HCT116 (cell line): ENCODE measurements around the gene GOLGA5. TPM values are rescaled to one million over a fixed set of nuclear protein-coding genes. Genes with fewer than 3 reads are reported as not detected.

Experiments
- ATAC-seq: fragments of 200-7000 bp; cut with Tn5 transposase; 2 replicates; pipeline ENCODE4 v1.9.1; 2020; ENCODE audit warnings: mild to moderate bottlenecking, moderate library complexity
- Bru-seq: library from RNA; stranded (reverse); fragments of 400-500 nt; gene quantifications from one replicate; lab custom pipeline; 2021; lab: Mats Ljungman, UMichigan
- BruChase-seq, 2 experiments: library from RNA; stranded (reverse); fragments of 400-500 nt; gene quantifications; one replicate each; lab custom pipeline; 2021; lab: Mats Ljungman, UMichigan
- BruUV-seq: library from RNA; stranded (reverse); fragments of 400-500 nt; replicated peaks from 2 replicates; lab custom pipeline; 2021; lab: Mats Ljungman, UMichigan
- CTCF ChIA-PET: fragments of 300-600 bp; sonication (Branson Sonifier 250); formaldehyde crosslinking; loops from one replicate; lab custom pipeline; 2021; ENCODE audit warnings: antibody characterized with exemption; lab: Charles Lee
- POLR2A ChIA-PET: fragments of 300-600, 350-600 bp; sonication (Branson Sonifier 250); formaldehyde crosslinking; loops from one replicate; lab custom pipeline; 2021; ENCODE audit warnings: antibody characterized with exemption; lab: Charles Lee
- RAD21 ChIA-PET, 2 experiments: fragments of 300-600 bp; sonication (Branson Sonifier 250); formaldehyde crosslinking; loops; one replicate each; lab custom pipeline; 2023; ENCODE audit warnings: low total read pairs in 2 of 2; ENCODE audit not compliant: uncharacterized antibody in 2 of 2, unreplicated experiment in 2 of 2, low non-redundant PET in 1 of 2; lab: Charles Lee
- DNase-seq: peaks from one replicate; pipeline ENCODE4 v3.0.0-alpha.2; 2010; ENCODE audit warnings: low read depth, low spot score
- H2AFZ ChIP-seq: fragments of 200-600 bp; shearing (Covaris generic), sonication (generic); 2 replicates; pipeline ENCODE4 v1.6.1; 2017; ENCODE audit warnings: low read depth, mixed run types, mixed read lengths, antibody characterized with exemption, low read length; ENCODE audit not compliant: poor library complexity, severe bottlenecking
- H3K27ac ChIP-seq: 2 replicates; pipeline ENCODE4 v1.5.1; 2012; ENCODE audit warnings: low read depth, low read length
- H3K27me3 ChIP-seq: fragments of 200-600 bp; sonication (generic); 2 replicates; pipeline ENCODE4 v1.6.1; 2016; ENCODE audit warnings: mixed run types, low read length, mixed read lengths; ENCODE audit not compliant: insufficient read depth
- H3K36me3 ChIP-seq, 2 experiments: fragments of 200-500 bp in 1 of 2; fragments of 200-600 bp in 1 of 2; sonication (Bioruptor generic) in 1 of 2; sonication (generic) in 1 of 2; 2 replicates each; pipeline versions ENCODE4 v1.5.1 to v1.6.1; 2014 to 2016; ENCODE audit warnings: low read length in 2 of 2, inconsistent platforms in 1 of 2, mixed read lengths in 1 of 2, mixed run types in 1 of 2; ENCODE audit not compliant: insufficient read depth in 2 of 2, control insufficient read depth in 1 of 2
- H3K4me1 ChIP-seq, 2 experiments: fragments of 200-600 bp in 1 of 2; sonication (generic) in 1 of 2; 2 replicates each; pipeline versions ENCODE4 v1.5.1 to v1.6.1; 2012 to 2017; ENCODE audit warnings: low read length in 2 of 2, inconsistent platforms in 1 of 2, mild to moderate bottlenecking in 1 of 2, mixed read lengths in 1 of 2, mixed run types in 1 of 2, moderate library complexity in 1 of 2; ENCODE audit not compliant: insufficient read depth in 2 of 2, control insufficient read depth in 1 of 2
- H3K4me2 ChIP-seq: fragments of 200-600 bp; sonication (generic); 2 replicates; pipeline ENCODE4 v1.6.1; 2017; ENCODE audit warnings: mixed run types, low read length, mixed read lengths
- H3K4me3 ChIP-seq, 2 experiments: fragments of 200-600 bp in 1 of 2; sonication (generic) in 1 of 2; replicated peaks in 1 of 2; 2 replicates each; pipeline ENCODE4 v1.5.1; 2011 to 2016; ENCODE audit warnings: low read length in 2 of 2, control low read depth in 1 of 2, low read depth in 1 of 2, mild to moderate bottlenecking in 1 of 2, mixed read lengths in 1 of 2, mixed run types in 1 of 2
- H3K79me2 ChIP-seq: fragments of 200-600 bp; sonication (generic); 2 replicates; pipeline ENCODE4 v1.6.1; 2017; ENCODE audit warnings: mild to moderate bottlenecking, mixed run types, low read length, moderate library complexity, mixed read lengths; ENCODE audit not compliant: insufficient read depth
- H3K9ac ChIP-seq: fragments of 200-600 bp; sonication (generic); 2 replicates; pipeline ENCODE4 v1.6.1; 2016; ENCODE audit warnings: low read length, mixed read lengths
- H3K9me2 ChIP-seq: fragments of 200-600 bp; sonication (generic), shearing (Covaris generic); 2 replicates; pipeline ENCODE4 v1.6.1; 2017; ENCODE audit warnings: mixed run types, mild to moderate bottlenecking, moderate library complexity; ENCODE audit not compliant: insufficient read depth
- H3K9me3 ChIP-seq, 2 experiments: fragments of 200-500 bp in 1 of 2; fragments of 200-600 bp in 1 of 2; sonication (Bioruptor generic) in 1 of 2; sonication (generic) in 1 of 2; 2 replicates each; pipeline ENCODE4 v1.6.1; 2014 to 2017; ENCODE audit warnings: low read length in 2 of 2, mixed read lengths in 2 of 2, inconsistent platforms in 1 of 2, low read depth in 1 of 2, mild to moderate bottlenecking in 1 of 2, mixed run types in 1 of 2, moderate library complexity in 1 of 2; ENCODE audit not compliant: control insufficient read depth in 1 of 2, insufficient read depth in 1 of 2
- H4K20me1 ChIP-seq: fragments of 200-600 bp; sonication (generic), shearing (Covaris generic); 2 replicates; pipeline ENCODE4 v1.6.1; 2017; ENCODE audit warnings: mixed run types, mild to moderate bottlenecking, moderate library complexity; ENCODE audit not compliant: insufficient read depth
- CEBPB ChIP-seq: IDR thresholded peaks from 2 replicates; pipeline ENCODE4 v1.6.1; 2012; ENCODE audit warnings: low read depth
- ELF1 ChIP-seq: IDR thresholded peaks from 2 replicates; pipeline ENCODE4 v1.6.1; 2012; ENCODE audit warnings: low read depth, borderline replicate concordance
- EZH2 ChIP-seq: fragments of 200-600 bp; sonication (generic); IDR thresholded peaks from 2 replicates; pipeline ENCODE4 v1.6.1; 2017; ENCODE audit warnings: antibody characterized with exemption, mixed run types
- EZH2phosphoT487 ChIP-seq: fragments of 200-600 bp; IDR thresholded peaks from 2 replicates; pipeline ENCODE4 v1.6.1; 2018; ENCODE audit warnings: antibody characterized with exemption, borderline replicate concordance
- FOSL1 ChIP-seq: IDR thresholded peaks from 2 replicates; pipeline ENCODE4 v1.6.1; 2012; ENCODE audit warnings: low read depth
- JUND ChIP-seq: IDR thresholded peaks from 2 replicates; pipeline ENCODE4 v1.6.1; 2012
- POLR2A ChIP-seq: IDR thresholded peaks from 2 replicates; pipeline ENCODE4 v1.7.0; 2011; ENCODE audit warnings: borderline replicate concordance; ENCODE audit not compliant: insufficient read depth, insufficient read length; ENCODE audit errors: extremely low read depth
- POLR2AphosphoS5 ChIP-seq: IDR thresholded peaks from 2 replicates; pipeline ENCODE4 v1.6.1; 2011; ENCODE audit warnings: mild to moderate bottlenecking, low read depth, low read length, moderate library complexity
- RAD21 ChIP-seq: IDR thresholded peaks from 2 replicates; pipeline ENCODE4 v1.6.1; 2012; ENCODE audit warnings: low read depth, mild to moderate bottlenecking
- SP1 ChIP-seq: IDR thresholded peaks from 2 replicates; pipeline ENCODE4 v1.6.1; 2012; ENCODE audit warnings: low read depth
- TCF7L2 ChIP-seq: IDR thresholded peaks from 2 replicates; pipeline ENCODE4 v1.7.0; 2011; ENCODE audit warnings: borderline replicate concordance, inconsistent platforms; ENCODE audit not compliant: insufficient read depth, insufficient read length; ENCODE audit errors: extremely low read depth
- YY1 ChIP-seq: IDR thresholded peaks from 2 replicates; pipeline ENCODE4 v1.6.1; 2011; ENCODE audit warnings: low read length, low read depth, moderate library complexity, mild to moderate bottlenecking; ENCODE audit not compliant: insufficient replicate concordance; ENCODE audit errors: extremely low read depth
- ZFX ChIP-seq: fragments of 450-650 bp; IDR thresholded peaks from 2 replicates; pipeline ENCODE4 v1.6.1; 2017
- ZNF274 ChIP-seq: fragments of 200-500 bp; sonication (Bioruptor generic); IDR thresholded peaks from 2 replicates; pipeline ENCODE4 v1.6.1; 2014; ENCODE audit warnings: mild to moderate bottlenecking, low read depth, low read length, inconsistent platforms
- intact Hi-C: fragments of 100-400 bp; cut with micrococcal nuclease; formaldehyde crosslinking; loops from 2 replicates; pipeline ENCODE4 v1.10.0; 2022
- long read RNA-seq: library from polyadenylated mRNA; unstranded; transcript quantifications from one replicate; pipeline ENCODE4 v2.0.0, GENCODE V29; 2021; ENCODE audit not compliant: unreplicated experiment
- polyA plus RNA-seq: library from polyadenylated mRNA; unstranded; fragments of >200 nt; gene quantifications from 2 replicates; pipeline ENCODE4 v1.2.1, GENCODE V29; 2012; ENCODE audit warnings: missing spikeins
- total RNA-seq: library from RNA; stranded (reverse); gene quantifications from one replicate; pipeline ENCODE4 v1.2.1, GENCODE V29; 2021; ENCODE audit not compliant: unreplicated experiment
- TF ChIP-seq, protein P1 (sequence below), 3 experiments: fragments of 200-600 bp in 1 of 3; sonication (generic) in 1 of 3; IDR thresholded peaks in 2 of 3; conservative IDR thresholded peaks in 1 of 3; 2 replicates each; pipeline ENCODE4 v1.5.1; 2012 to 2017; ENCODE audit warnings: low read depth in 2 of 3, low read length in 2 of 3, antibody characterized with exemption in 1 of 3, borderline replicate concordance in 1 of 3, control low read depth in 1 of 3, mild to moderate bottlenecking in 1 of 3, mixed read lengths in 1 of 3, mixed run types in 1 of 3, moderate library complexity in 1 of 3; ENCODE audit not compliant: insufficient read depth in 1 of 3
- TF ChIP-seq, protein P2 (sequence below): IDR thresholded peaks from 2 replicates; pipeline ENCODE4 v1.6.1; 2012
- TF ChIP-seq, protein P3 (sequence below): IDR thresholded peaks from 2 replicates; pipeline ENCODE4 v1.6.1; 2012

GOLGA5 gene, protein sequence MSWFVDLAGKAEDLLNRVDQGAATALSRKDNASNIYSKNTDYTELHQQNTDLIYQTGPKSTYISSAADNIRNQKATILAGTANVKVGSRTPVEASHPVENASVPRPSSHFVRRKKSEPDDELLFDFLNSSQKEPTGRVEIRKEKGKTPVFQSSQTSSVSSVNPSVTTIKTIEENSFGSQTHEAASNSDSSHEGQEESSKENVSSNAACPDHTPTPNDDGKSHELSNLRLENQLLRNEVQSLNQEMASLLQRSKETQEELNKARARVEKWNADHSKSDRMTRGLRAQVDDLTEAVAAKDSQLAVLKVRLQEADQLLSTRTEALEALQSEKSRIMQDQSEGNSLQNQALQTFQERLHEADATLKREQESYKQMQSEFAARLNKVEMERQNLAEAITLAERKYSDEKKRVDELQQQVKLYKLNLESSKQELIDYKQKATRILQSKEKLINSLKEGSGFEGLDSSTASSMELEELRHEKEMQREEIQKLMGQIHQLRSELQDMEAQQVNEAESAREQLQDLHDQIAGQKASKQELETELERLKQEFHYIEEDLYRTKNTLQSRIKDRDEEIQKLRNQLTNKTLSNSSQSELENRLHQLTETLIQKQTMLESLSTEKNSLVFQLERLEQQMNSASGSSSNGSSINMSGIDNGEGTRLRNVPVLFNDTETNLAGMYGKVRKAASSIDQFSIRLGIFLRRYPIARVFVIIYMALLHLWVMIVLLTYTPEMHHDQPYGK
- 24.4 TPM for total RNA-seq
- polyA plus RNA-seq, result 14.3 and 15.9 TPM in 2 replicates
- percentile 79 among the genes with signal in this experiment for Bru-seq, nascent RNA
- BruChase-seq, experiment 1, labeled RNA remaining after a 6-hour chase, result percentile 68 among the genes with signal in this experiment
- percentile 70 among the genes with signal in this experiment for BruChase-seq, experiment 2, labeled RNA remaining after a 2-hour chase
- long read RNA-seq, transcript GOLGA5-201 (13 exons, 2,969 nt), result major isoform, 57 of 75 reads
- long read RNA-seq, partial matches to known transcripts, result 4 of 75 reads
- long read RNA-seq, other reads (novel, unspliced or antisense), result 14 of 75 reads

DNA sequence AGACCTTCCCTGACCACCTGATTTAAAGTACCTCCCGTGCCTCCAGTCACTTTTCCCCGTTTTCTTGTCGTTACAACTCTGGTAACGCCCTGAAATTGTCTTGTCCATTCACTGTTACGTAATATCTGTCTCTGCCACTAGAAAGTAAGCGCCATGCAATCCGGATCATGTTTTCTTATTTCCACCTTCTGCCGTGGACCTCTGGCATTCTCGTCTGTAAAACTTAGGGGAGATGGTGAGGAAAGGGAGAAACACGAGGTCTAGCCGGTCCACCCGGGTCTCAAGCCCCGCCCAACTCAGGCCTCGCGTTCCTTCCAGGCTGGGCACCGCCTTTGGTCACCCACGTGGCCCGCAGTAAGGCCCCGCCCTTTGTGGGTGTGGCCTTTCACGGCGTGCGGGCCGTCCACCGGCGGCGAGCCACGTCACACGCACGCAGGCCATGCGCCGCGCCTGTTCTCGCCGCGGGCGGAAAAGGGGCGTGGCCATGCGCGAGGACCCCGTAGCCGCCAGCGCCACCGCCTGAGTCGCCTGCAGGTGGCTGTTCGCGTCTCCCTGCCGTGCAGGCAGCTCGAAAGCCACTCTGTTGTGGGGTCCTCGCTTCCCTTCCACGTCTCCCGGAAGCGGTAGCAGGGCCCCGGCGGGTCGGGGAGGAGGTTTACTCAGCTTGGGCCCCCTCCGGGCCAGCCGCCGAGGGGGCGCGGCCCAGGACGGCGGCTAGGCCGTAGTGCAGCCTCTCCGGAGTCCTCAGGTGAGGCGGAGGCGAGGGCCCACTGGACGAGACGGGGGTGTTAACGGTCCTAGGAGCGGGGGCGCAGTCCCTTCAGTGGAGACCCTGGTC lies at the start of gene GOLGA5:
GOLGA5 (plus strand) TSS at position 597 of the 838 bp plus-strand sequence. CDS start 3,133 bp downstream, outside the sequence.
- H4K20me1 ChIP-seq, result no peaks in the 10 kb centered on the region
- peak within 1 kb of the TSS; percentile 91 for H3K9ac ChIP-seq
- H3K4me1 ChIP-seq, result peaks cover 5 to 18% of the 10 kb centered on the region in 2 experiments; a peak in 3 of 4 replicates
- no peaks in the 10 kb centered on the region for H3K27me3 ChIP-seq
- RAD21 ChIA-PET, result no interaction called here
- H2AFZ ChIP-seq, result peak within 1 kb of the TSS; percentile 98
- H3K27ac ChIP-seq, result peak within 1 kb of the TSS; percentile 78
- H3K4me3 ChIP-seq, result peak within 1 kb of the TSS; percentile 86 to 99
- ATAC-seq (peak; percentile 96), DNase-seq (peak; percentile 92)
- peaks cover 27% of the 10 kb centered on the region for H3K79me2 ChIP-seq
- peaks cover 4 to 19% of the 10 kb centered on the region in 2 experiments; a peak in 2 of 4 replicates for H3K9me3 ChIP-seq
- POLR2A ChIA-PET, result interaction anchor here (0.8 kb wide), 1 partner anchor 14 kb away, joined by 3 read pairs; no protein-coding TSS in a partner anchor
- H3K36me3 ChIP-seq, result peaks cover 11 to 16% of the 10 kb centered on the region in 2 experiments; a peak in 3 of 4 replicates
- no peaks in the 10 kb centered on the region for H3K9me2 ChIP-seq
- peak within 1 kb of the TSS; percentile 94 for H3K4me2 ChIP-seq
- BruUV-seq, result no TSS peak
- CTCF ChIA-PET, result no interaction called here
- intact Hi-C loops, result no loop called here
- TF ChIP-seq, protein P1, sequence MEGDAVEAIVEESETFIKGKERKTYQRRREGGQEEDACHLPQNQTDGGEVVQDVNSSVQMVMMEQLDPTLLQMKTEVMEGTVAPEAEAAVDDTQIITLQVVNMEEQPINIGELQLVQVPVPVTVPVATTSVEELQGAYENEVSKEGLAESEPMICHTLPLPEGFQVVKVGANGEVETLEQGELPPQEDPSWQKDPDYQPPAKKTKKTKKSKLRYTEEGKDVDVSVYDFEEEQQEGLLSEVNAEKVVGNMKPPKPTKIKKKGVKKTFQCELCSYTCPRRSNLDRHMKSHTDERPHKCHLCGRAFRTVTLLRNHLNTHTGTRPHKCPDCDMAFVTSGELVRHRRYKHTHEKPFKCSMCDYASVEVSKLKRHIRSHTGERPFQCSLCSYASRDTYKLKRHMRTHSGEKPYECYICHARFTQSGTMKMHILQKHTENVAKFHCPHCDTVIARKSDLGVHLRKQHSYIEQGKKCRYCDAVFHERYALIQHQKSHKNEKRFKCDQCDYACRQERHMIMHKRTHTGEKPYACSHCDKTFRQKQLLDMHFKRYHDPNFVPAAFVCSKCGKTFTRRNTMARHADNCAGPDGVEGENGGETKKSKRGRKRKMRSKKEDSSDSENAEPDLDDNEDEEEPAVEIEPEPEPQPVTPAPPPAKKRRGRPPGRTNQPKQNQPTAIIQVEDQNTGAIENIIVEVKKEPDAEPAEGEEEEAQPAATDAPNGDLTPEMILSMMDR (IDR thresholded peaks at IDR 0.05 in 2 of 3, conservative IDR thresholded peaks at IDR 0.05 in 1 of 3; ENCODE audit: borderline replicate concordance in 1 of 3, insufficient read depth in 1 of 3, low read depth in 2 of 3, low read length in 2 of 3), result no peak
- TF ChIP-seq FOSL1 (no peak), YY1 (no peak), ZNF274 (no peak), ZFX (peak; percentile 81; the same call in 1 of the 2 replicates), RAD21 (no peak), EZH2phosphoT487 (no peak), JUND (no peak), TCF7L2 (peak; percentile 80), SP1 (peak; percentile 94), POLR2A (no peak), CEBPB (peak; percentile 73; the same call in 1 of the 2 replicates), POLR2AphosphoS5 (peak; percentile 88), ELF1 (peak; percentile 90), EZH2 (no peak)
- TF ChIP-seq, protein P2, sequence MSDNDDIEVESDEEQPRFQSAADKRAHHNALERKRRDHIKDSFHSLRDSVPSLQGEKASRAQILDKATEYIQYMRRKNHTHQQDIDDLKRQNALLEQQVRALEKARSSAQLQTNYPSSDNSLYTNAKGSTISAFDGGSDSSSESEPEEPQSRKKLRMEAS, result peak; percentile 100
- TF ChIP-seq, protein P3, sequence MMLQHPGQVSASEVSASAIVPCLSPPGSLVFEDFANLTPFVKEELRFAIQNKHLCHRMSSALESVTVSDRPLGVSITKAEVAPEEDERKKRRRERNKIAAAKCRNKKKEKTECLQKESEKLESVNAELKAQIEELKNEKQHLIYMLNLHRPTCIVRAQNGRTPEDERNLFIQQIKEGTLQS, result no peak
